HCT116 (cell line): ENCODE measurements around the gene PRCD. TPM values are rescaled to one million over a fixed set of nuclear protein-coding genes. Genes with fewer than 3 reads are reported as not detected.

Experiments used
- ATAC-seq: fragments of 200-7000 bp; cut with Tn5 transposase; 2 replicates; pipeline ENCODE4 v1.9.1; 2020; ENCODE audit warnings: mild to moderate bottlenecking, moderate library complexity
- BruUV-seq: library from RNA; stranded (reverse); fragments of 400-500 nt; replicated peaks from 2 replicates; lab custom pipeline; 2021; lab: Mats Ljungman, UMichigan
- CTCF ChIA-PET: fragments of 300-600 bp; sonication (Branson Sonifier 250); formaldehyde crosslinking; loops from one replicate; lab custom pipeline; 2021; ENCODE audit warnings: antibody characterized with exemption; lab: Charles Lee
- POLR2A ChIA-PET: fragments of 300-600, 350-600 bp; sonication (Branson Sonifier 250); formaldehyde crosslinking; loops from one replicate; lab custom pipeline; 2021; ENCODE audit warnings: antibody characterized with exemption; lab: Charles Lee
- RAD21 ChIA-PET, 2 experiments: fragments of 300-600 bp; sonication (Branson Sonifier 250); formaldehyde crosslinking; loops; one replicate each; lab custom pipeline; 2023; ENCODE audit warnings: low total read pairs in 2 of 2; ENCODE audit not compliant: uncharacterized antibody in 2 of 2, unreplicated experiment in 2 of 2, low non-redundant PET in 1 of 2; lab: Charles Lee
- DNase-seq: peaks from one replicate; pipeline ENCODE4 v3.0.0-alpha.2; 2010; ENCODE audit warnings: low read depth, low spot score
- H2AFZ ChIP-seq: fragments of 200-600 bp; shearing (Covaris generic), sonication (generic); 2 replicates; pipeline ENCODE4 v1.6.1; 2017; ENCODE audit warnings: low read depth, mixed run types, mixed read lengths, antibody characterized with exemption, low read length; ENCODE audit not compliant: poor library complexity, severe bottlenecking
- H3K27ac ChIP-seq: 2 replicates; pipeline ENCODE4 v1.5.1; 2012; ENCODE audit warnings: low read depth, low read length
- H3K27me3 ChIP-seq: fragments of 200-600 bp; sonication (generic); 2 replicates; pipeline ENCODE4 v1.6.1; 2016; ENCODE audit warnings: mixed run types, low read length, mixed read lengths; ENCODE audit not compliant: insufficient read depth
- H3K36me3 ChIP-seq, 2 experiments: fragments of 200-500 bp in 1 of 2; fragments of 200-600 bp in 1 of 2; sonication (Bioruptor generic) in 1 of 2; sonication (generic) in 1 of 2; 2 replicates each; pipeline versions ENCODE4 v1.5.1 to v1.6.1; 2014 to 2016; ENCODE audit warnings: low read length in 2 of 2, inconsistent platforms in 1 of 2, mixed read lengths in 1 of 2, mixed run types in 1 of 2; ENCODE audit not compliant: insufficient read depth in 2 of 2, control insufficient read depth in 1 of 2
- H3K4me1 ChIP-seq, 2 experiments: fragments of 200-600 bp in 1 of 2; sonication (generic) in 1 of 2; 2 replicates each; pipeline versions ENCODE4 v1.5.1 to v1.6.1; 2012 to 2017; ENCODE audit warnings: low read length in 2 of 2, inconsistent platforms in 1 of 2, mild to moderate bottlenecking in 1 of 2, mixed read lengths in 1 of 2, mixed run types in 1 of 2, moderate library complexity in 1 of 2; ENCODE audit not compliant: insufficient read depth in 2 of 2, control insufficient read depth in 1 of 2
- H3K4me2 ChIP-seq: fragments of 200-600 bp; sonication (generic); 2 replicates; pipeline ENCODE4 v1.6.1; 2017; ENCODE audit warnings: mixed run types, low read length, mixed read lengths
- H3K4me3 ChIP-seq, 2 experiments: fragments of 200-600 bp in 1 of 2; sonication (generic) in 1 of 2; replicated peaks in 1 of 2; 2 replicates each; pipeline ENCODE4 v1.5.1; 2011 to 2016; ENCODE audit warnings: low read length in 2 of 2, control low read depth in 1 of 2, low read depth in 1 of 2, mild to moderate bottlenecking in 1 of 2, mixed read lengths in 1 of 2, mixed run types in 1 of 2
- H3K79me2 ChIP-seq: fragments of 200-600 bp; sonication (generic); 2 replicates; pipeline ENCODE4 v1.6.1; 2017; ENCODE audit warnings: mild to moderate bottlenecking, mixed run types, low read length, moderate library complexity, mixed read lengths; ENCODE audit not compliant: insufficient read depth
- H3K9ac ChIP-seq: fragments of 200-600 bp; sonication (generic); 2 replicates; pipeline ENCODE4 v1.6.1; 2016; ENCODE audit warnings: low read length, mixed read lengths
- H3K9me2 ChIP-seq: fragments of 200-600 bp; sonication (generic), shearing (Covaris generic); 2 replicates; pipeline ENCODE4 v1.6.1; 2017; ENCODE audit warnings: mixed run types, mild to moderate bottlenecking, moderate library complexity; ENCODE audit not compliant: insufficient read depth
- H3K9me3 ChIP-seq, 2 experiments: fragments of 200-500 bp in 1 of 2; fragments of 200-600 bp in 1 of 2; sonication (Bioruptor generic) in 1 of 2; sonication (generic) in 1 of 2; 2 replicates each; pipeline ENCODE4 v1.6.1; 2014 to 2017; ENCODE audit warnings: low read length in 2 of 2, mixed read lengths in 2 of 2, inconsistent platforms in 1 of 2, low read depth in 1 of 2, mild to moderate bottlenecking in 1 of 2, mixed run types in 1 of 2, moderate library complexity in 1 of 2; ENCODE audit not compliant: control insufficient read depth in 1 of 2, insufficient read depth in 1 of 2
- H4K20me1 ChIP-seq: fragments of 200-600 bp; sonication (generic), shearing (Covaris generic); 2 replicates; pipeline ENCODE4 v1.6.1; 2017; ENCODE audit warnings: mixed run types, mild to moderate bottlenecking, moderate library complexity; ENCODE audit not compliant: insufficient read depth
- CBX3 ChIP-seq: IDR thresholded peaks from 2 replicates; pipeline ENCODE4 v1.6.1; 2012; ENCODE audit warnings: low read depth
- CEBPB ChIP-seq: IDR thresholded peaks from 2 replicates; pipeline ENCODE4 v1.6.1; 2012; ENCODE audit warnings: low read depth
- ELF1 ChIP-seq: IDR thresholded peaks from 2 replicates; pipeline ENCODE4 v1.6.1; 2012; ENCODE audit warnings: low read depth, borderline replicate concordance
- EZH2phosphoT487 ChIP-seq: fragments of 200-600 bp; IDR thresholded peaks from 2 replicates; pipeline ENCODE4 v1.6.1; 2018; ENCODE audit warnings: antibody characterized with exemption, borderline replicate concordance
- RAD21 ChIP-seq: IDR thresholded peaks from 2 replicates; pipeline ENCODE4 v1.6.1; 2012; ENCODE audit warnings: low read depth, mild to moderate bottlenecking
- SP1 ChIP-seq: IDR thresholded peaks from 2 replicates; pipeline ENCODE4 v1.6.1; 2012; ENCODE audit warnings: low read depth
- TCF7L2 ChIP-seq: IDR thresholded peaks from 2 replicates; pipeline ENCODE4 v1.7.0; 2011; ENCODE audit warnings: borderline replicate concordance, inconsistent platforms; ENCODE audit not compliant: insufficient read depth, insufficient read length; ENCODE audit errors: extremely low read depth
- ZFX ChIP-seq: fragments of 450-650 bp; IDR thresholded peaks from 2 replicates; pipeline ENCODE4 v1.6.1; 2017
- intact Hi-C: fragments of 100-400 bp; cut with micrococcal nuclease; formaldehyde crosslinking; loops from 2 replicates; pipeline ENCODE4 v1.10.0; 2022
- total RNA-seq: library from RNA; stranded (reverse); gene quantifications from one replicate; pipeline ENCODE4 v1.2.1, GENCODE V29; 2021; ENCODE audit not compliant: unreplicated experiment
- TF ChIP-seq, protein P1 (sequence below), 3 experiments: fragments of 200-600 bp in 1 of 3; sonication (generic) in 1 of 3; IDR thresholded peaks in 2 of 3; conservative IDR thresholded peaks in 1 of 3; 2 replicates each; pipeline ENCODE4 v1.5.1; 2012 to 2017; ENCODE audit warnings: low read depth in 2 of 3, low read length in 2 of 3, antibody characterized with exemption in 1 of 3, borderline replicate concordance in 1 of 3, control low read depth in 1 of 3, mild to moderate bottlenecking in 1 of 3, mixed read lengths in 1 of 3, mixed run types in 1 of 3, moderate library complexity in 1 of 3; ENCODE audit not compliant: insufficient read depth in 1 of 3
- TF ChIP-seq, protein P2 (sequence below): IDR thresholded peaks from 2 replicates; pipeline ENCODE4 v1.6.1; 2012

Gene PRCD
- total RNA-seq, 1 experiment from 2014 or later = not detected

DNA sequence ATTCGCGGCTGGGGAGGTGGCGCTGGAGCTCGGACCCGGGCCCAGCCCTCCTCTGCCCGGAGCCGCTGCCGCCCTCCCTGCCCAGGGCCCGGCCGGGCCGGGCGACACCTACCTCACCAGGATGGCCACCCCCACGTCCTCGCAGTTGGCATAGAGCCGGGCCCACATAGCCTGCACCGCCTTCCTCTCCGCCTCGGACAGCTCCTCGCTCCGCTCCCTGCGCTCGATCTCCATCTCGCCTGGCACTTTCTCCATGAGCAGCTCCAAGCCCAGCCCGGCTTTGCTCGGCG is 2.6 kb upstream of the PRCD start:
- no peak overlapping the region for H2AFZ ChIP-seq
- no peak for DNase-seq
- H3K27ac ChIP-seq = no peak overlapping the region
- no peak for TF ChIP-seq CBX3
- no peak for TF ChIP-seq ZFX
- TF ChIP-seq RAD21 = no peak
- no peak for TF ChIP-seq CEBPB
- TF ChIP-seq, protein P1, sequence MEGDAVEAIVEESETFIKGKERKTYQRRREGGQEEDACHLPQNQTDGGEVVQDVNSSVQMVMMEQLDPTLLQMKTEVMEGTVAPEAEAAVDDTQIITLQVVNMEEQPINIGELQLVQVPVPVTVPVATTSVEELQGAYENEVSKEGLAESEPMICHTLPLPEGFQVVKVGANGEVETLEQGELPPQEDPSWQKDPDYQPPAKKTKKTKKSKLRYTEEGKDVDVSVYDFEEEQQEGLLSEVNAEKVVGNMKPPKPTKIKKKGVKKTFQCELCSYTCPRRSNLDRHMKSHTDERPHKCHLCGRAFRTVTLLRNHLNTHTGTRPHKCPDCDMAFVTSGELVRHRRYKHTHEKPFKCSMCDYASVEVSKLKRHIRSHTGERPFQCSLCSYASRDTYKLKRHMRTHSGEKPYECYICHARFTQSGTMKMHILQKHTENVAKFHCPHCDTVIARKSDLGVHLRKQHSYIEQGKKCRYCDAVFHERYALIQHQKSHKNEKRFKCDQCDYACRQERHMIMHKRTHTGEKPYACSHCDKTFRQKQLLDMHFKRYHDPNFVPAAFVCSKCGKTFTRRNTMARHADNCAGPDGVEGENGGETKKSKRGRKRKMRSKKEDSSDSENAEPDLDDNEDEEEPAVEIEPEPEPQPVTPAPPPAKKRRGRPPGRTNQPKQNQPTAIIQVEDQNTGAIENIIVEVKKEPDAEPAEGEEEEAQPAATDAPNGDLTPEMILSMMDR (IDR thresholded peaks at IDR 0.05 in 2 of 3, conservative IDR thresholded peaks at IDR 0.05 in 1 of 3; ENCODE audit: borderline replicate concordance in 1 of 3, insufficient read depth in 1 of 3, low read depth in 2 of 3, low read length in 2 of 3) = no peak
- no peak for TF ChIP-seq ELF1
- peaks cover 8 to 16% of the 10 kb centered on the region in 2 experiments for H3K4me1 ChIP-seq
- H3K9ac ChIP-seq = no peak overlapping the region
- CTCF ChIA-PET = no interaction called here
- no peak overlapping the region for H3K4me2 ChIP-seq
- H3K9me3 ChIP-seq = no peaks in the 10 kb centered on the region
- ATAC-seq = no peak
- no peak overlapping the region for H3K4me3 ChIP-seq
- POLR2A ChIA-PET = interaction anchor here (1.3 kb wide), 1 partner anchor 20 kb away, joined by 4 read pairs; no protein-coding TSS in a partner anchor
- no peaks in the 10 kb centered on the region for H3K27me3 ChIP-seq
- RAD21 ChIA-PET = no interaction called here
- no peaks in the 10 kb centered on the region for H3K79me2 ChIP-seq
- H3K36me3 ChIP-seq = no peaks in the 10 kb centered on the region
- H4K20me1 ChIP-seq = no peaks in the 10 kb centered on the region
- intact Hi-C loops = no loop called here
- no TSS peak for BruUV-seq
- no peaks in the 10 kb centered on the region for H3K9me2 ChIP-seq

DNA sequence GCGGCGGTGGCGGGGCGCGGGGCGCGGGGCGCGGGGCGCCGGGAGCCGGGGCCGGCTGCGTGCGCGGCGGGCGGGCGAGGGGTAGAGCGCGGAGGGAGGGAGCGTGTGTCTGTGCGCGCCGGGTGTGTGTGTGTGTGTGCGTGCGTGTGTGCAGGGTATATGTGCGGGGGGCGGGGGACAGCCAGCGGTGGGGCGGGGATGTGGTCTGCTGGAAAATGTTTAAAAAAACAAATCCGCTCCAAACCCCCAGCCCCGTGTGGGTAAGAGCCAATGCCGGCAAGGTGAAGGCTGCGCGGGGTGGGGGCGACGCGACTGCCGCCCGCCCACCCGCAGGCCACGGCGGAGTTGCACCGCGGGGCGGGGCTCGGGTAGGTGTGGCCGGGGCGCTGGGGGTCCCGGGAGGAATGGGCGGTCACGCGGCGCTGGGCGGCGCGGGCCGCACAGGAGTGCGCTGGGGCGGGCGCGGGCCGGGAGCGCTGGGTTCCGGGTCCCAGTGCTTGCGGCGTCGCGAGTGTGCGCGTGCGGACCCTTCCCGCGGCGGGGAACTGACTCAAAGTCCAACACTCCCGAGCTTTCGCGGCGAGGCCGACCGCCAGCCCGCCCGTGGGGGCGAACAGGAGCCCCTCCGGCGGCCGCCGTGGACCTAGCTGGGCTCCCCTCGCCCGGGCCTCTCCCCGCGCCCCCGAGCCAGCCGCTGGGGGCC is 2.1 kb upstream of the PRCD start, which contains the start of gene CYGB:
CYGB (minus strand) TSS at position 132 of the 703 bp plus-strand sequence. CDS start 167 bp downstream, outside the sequence.
- H3K27me3 ChIP-seq = no peaks in the 10 kb centered on the region
- no TSS peak for BruUV-seq
- intact Hi-C loops = no loop called here
- no peak within 1 kb of the TSS for H3K4me2 ChIP-seq
- no peak within 1 kb of the TSS for H2AFZ ChIP-seq
- TF ChIP-seq, protein P2, sequence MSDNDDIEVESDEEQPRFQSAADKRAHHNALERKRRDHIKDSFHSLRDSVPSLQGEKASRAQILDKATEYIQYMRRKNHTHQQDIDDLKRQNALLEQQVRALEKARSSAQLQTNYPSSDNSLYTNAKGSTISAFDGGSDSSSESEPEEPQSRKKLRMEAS = no peak
- no peak for TF ChIP-seq SP1
- TF ChIP-seq ELF1 = no peak
- no peak for TF ChIP-seq TCF7L2
- TF ChIP-seq EZH2phosphoT487 = no peak
- H3K36me3 ChIP-seq = no peaks in the 10 kb centered on the region
- ChIA-PET POLR2A (no interaction called here), CTCF (no interaction called here), RAD21 (no interaction called here)
- no peak for DNase-seq
- ATAC-seq = no peak
- H3K4me3 ChIP-seq = no peak within 1 kb of the TSS
- no peaks in the 10 kb centered on the region for H4K20me1 ChIP-seq
- H3K9ac ChIP-seq = no peak within 1 kb of the TSS
- H3K9me3 ChIP-seq = no peaks in the 10 kb centered on the region
- peaks cover 8 to 16% of the 10 kb centered on the region in 2 experiments for H3K4me1 ChIP-seq
- H3K79me2 ChIP-seq = no peaks in the 10 kb centered on the region
- H3K9me2 ChIP-seq = no peaks in the 10 kb centered on the region
- no peak within 1 kb of the TSS for H3K27ac ChIP-seq
